BJ (cell line): ENCODE data around the gene VOPP1. TPM values are rescaled to one million over a fixed set of nuclear protein-coding genes. Genes with fewer than 3 reads are reported as not detected.

Experiments used
- CTCF ChIA-PET: fragments of 350-600 bp; formaldehyde crosslinking; extraction: SDS; loops from one replicate; lab custom pipeline; 2021; ENCODE audit warnings: antibody characterized with exemption, inconsistent platforms; lab: Yijun Ruan, JAX
- POLR2A ChIA-PET: fragments of 300-600 bp; sonication (Branson Sonifier 250); formaldehyde crosslinking; extraction: SDS; loops from one replicate; lab custom pipeline; 2021; ENCODE audit warnings: antibody characterized with exemption; lab: Charles Lee
- DNase-seq: peaks from one replicate; pipeline ENCODE4 v3.0.0-alpha.2; 2011; ENCODE audit warnings: low read depth
- H3K27me3 ChIP-seq: 2 replicates; pipeline ENCODE4 v1.6.0; 2011; ENCODE audit warnings: low read length; ENCODE audit not compliant: control insufficient read depth, insufficient read depth
- H3K36me3 ChIP-seq: 2 replicates; pipeline ENCODE4 v1.5.1; 2011; ENCODE audit warnings: low read length; ENCODE audit not compliant: control insufficient read depth, insufficient read depth
- H3K4me3 ChIP-seq: 2 replicates; pipeline ENCODE4 v1.5.1; 2011; ENCODE audit warnings: low read depth, mild to moderate bottlenecking, control low read depth, low read length
- polyA plus RNA-seq: library from polyadenylated mRNA; depleted of rRNA; stranded (reverse); fragments of >200 nt; gene quantifications from 2 replicates; pipeline ENCODE4 v1.2.3, GENCODE V29; 2011
- TF ChIP-seq, protein P1 (sequence below): IDR thresholded peaks from 2 replicates; pipeline ENCODE4 v1.5.1; 2011; ENCODE audit warnings: low read depth, mild to moderate bottlenecking, control low read depth, inconsistent platforms, low read length, moderate library complexity; ENCODE audit not compliant: insufficient read depth

Gene VOPP1
- polyA plus RNA-seq, 1 experiment = 83.7 TPM

DNA sequence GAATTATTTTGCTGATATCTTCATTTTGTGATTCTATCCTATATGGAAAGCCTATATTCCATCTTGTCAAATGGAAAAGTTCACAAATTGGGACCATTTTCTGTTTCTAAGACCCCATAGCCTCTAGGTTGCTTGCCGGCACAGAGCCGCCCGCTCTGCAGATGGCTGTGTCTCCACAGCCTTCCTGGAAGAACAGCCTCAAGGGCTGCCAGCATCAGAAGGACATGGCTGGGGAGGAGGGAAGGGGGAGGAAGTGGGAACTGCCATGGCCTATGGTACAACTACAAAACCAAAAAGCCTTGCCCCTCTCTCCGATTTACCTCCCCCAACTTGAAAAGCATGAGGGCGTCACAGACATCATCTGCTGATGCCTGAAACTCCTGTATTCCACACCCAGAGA lies 131.3 kb downstream of the VOPP1 start:
- no peak overlapping the region for H3K4me3 ChIP-seq
- CTCF ChIA-PET = no interaction called here
- TF ChIP-seq, protein P1, sequence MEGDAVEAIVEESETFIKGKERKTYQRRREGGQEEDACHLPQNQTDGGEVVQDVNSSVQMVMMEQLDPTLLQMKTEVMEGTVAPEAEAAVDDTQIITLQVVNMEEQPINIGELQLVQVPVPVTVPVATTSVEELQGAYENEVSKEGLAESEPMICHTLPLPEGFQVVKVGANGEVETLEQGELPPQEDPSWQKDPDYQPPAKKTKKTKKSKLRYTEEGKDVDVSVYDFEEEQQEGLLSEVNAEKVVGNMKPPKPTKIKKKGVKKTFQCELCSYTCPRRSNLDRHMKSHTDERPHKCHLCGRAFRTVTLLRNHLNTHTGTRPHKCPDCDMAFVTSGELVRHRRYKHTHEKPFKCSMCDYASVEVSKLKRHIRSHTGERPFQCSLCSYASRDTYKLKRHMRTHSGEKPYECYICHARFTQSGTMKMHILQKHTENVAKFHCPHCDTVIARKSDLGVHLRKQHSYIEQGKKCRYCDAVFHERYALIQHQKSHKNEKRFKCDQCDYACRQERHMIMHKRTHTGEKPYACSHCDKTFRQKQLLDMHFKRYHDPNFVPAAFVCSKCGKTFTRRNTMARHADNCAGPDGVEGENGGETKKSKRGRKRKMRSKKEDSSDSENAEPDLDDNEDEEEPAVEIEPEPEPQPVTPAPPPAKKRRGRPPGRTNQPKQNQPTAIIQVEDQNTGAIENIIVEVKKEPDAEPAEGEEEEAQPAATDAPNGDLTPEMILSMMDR = no peak
- no peak for DNase-seq
- POLR2A ChIA-PET = no interaction called here
- no peaks in the 10 kb centered on the region for H3K36me3 ChIP-seq
- no peaks in the 10 kb centered on the region for H3K27me3 ChIP-seq

- Histone ChIP-seq H3K36me3 (no peaks in the 10 kb centered on the region), H3K27me3 (no peaks in the 10 kb centered on the region), H3K4me3 (no peak overlapping the region)
- CTCF ChIA-PET = interaction anchor here (0.7 to 1.4 kb wide), 3 partner anchors 11 to 667 kb away, joined by 3 read pairs; no protein-coding TSS in a partner anchor
- no peak for DNase-seq
- POLR2A ChIA-PET = no interaction called here
- TF ChIP-seq, protein P1 = no peak
Observed at GRCh38 chr7:55440040-55440690, 132.1 kb downstream of the VOPP1 start.

GRCh38 chr7:55439627-55440026 lies 132.7 kb downstream of the VOPP1 start:
- Histone ChIP-seq H3K4me3 (no peak overlapping the region), H3K27me3 (no peaks in the 10 kb centered on the region), H3K36me3 (no peaks in the 10 kb centered on the region)
- CTCF ChIA-PET = interaction anchor here (1.2 to 1.4 kb wide), 2 partner anchors 11 to 666 kb away, joined by 3 read pairs; no protein-coding TSS in a partner anchor
- TF ChIP-seq, protein P1 = no peak
- POLR2A ChIA-PET = no interaction called here
- DNase-seq = no peak

DNA sequence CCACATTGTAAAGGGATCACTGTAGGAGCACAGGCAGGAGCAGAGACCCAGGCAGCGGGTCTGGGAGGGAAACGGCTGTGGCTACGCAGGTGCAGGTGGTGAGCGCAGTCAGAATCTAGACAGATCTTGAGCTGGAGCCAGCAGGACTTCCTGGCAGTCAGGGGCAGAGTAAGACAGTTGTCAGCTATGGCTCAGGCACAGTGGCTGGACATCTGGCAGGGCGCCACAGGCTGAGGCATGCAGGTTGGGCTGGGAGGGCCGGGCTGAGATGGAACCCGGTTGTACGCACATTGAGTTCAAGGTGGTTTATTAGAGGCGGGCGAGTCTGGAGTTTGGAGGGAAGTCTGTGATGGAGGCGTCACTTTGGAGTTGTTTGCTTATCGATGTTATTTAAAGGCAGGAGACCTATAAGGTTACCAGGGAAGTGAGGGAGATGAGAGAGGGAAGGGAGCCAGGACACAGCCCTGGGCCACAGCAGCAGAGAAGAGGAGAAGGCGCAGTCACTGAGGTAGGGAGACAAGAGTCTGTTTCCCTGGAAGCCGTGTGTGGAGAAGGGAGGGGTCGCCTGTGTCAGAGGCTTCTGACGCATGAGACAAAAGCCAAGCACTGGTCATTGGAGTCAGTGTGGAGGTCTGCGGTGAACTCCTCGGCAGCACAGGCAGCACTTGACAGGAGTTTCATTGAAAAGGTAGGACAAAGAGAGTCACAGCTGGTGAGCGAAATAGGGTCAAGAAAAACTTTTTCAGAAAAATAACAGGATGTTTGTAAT lies 133.4 kb downstream of the VOPP1 start:
- POLR2A ChIA-PET = no interaction called here
- CTCF ChIA-PET = interaction anchor here (1.2 to 1.4 kb wide), 2 partner anchors 12 to 665 kb away, joined by 3 read pairs; no protein-coding TSS in a partner anchor
- H3K36me3 ChIP-seq = no peaks in the 10 kb centered on the region
- DNase-seq = no peak
- no peaks in the 10 kb centered on the region for H3K27me3 ChIP-seq
- H3K4me3 ChIP-seq = no peak overlapping the region
- TF ChIP-seq, protein P1 = no peak

DNA sequence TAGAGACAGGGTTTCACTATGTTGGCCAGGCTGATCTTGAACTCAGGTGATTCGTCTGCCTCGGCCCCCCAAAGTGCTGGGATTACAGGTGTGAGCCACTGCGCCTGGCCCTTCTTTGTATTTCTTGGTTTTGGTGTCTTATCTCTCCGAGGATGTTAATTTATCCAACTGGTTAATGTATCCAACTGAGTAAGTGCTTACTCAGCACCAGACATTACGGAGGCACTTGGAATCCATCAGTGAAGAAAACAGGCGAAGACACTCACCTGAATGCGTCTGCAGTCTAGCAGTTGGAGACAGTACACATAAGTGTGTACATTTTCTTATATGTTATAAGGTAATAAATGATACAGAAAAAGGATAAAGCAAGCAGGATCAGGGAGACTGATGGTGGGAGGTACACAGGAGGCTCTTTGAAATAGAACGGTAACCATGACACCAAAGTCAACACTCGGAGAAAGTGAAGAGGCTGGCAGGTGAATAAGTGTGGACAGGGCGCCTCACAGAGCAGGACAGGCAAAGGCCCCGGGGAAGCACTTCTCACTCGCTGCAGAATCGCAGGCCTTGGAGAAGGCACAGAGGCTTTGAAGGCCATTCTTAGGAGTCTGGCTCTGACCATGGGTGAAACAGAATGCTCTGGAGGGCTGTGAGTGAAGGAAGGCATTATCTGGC lies 134.1 kb downstream of the VOPP1 start:
- TF ChIP-seq, protein P1 = no peak
- Histone ChIP-seq H3K4me3 (no peak overlapping the region), H3K27me3 (no peaks in the 10 kb centered on the region), H3K36me3 (no peaks in the 10 kb centered on the region)
- ChIA-PET CTCF (no interaction called here), POLR2A (no interaction called here)
- DNase-seq = no peak
